HEK293T (cell line): ENCODE measurements around the gene LSS.

Experiments used
- ARNT ChIP-seq: fragments of 450-650 bp; IDR thresholded peaks from 2 replicates; pipeline ENCODE4 v1.6.1; 2017; ENCODE audit warnings: mild to moderate bottlenecking
- BHLHE40 ChIP-seq: fragments of 450-650 bp; IDR thresholded peaks from 2 replicates; pipeline ENCODE4 v1.6.1; 2016; ENCODE audit warnings: mild to moderate bottlenecking, moderate library complexity, borderline replicate concordance
- ELF4 ChIP-seq: fragments of 450-650 bp; IDR thresholded peaks from 2 replicates; pipeline ENCODE4 v1.6.1; 2017; ENCODE audit warnings: antibody characterized with exemption
- FOXM1 ChIP-seq: fragments of 450-650 bp; IDR thresholded peaks from 2 replicates; pipeline ENCODE4 v1.6.1; 2017; ENCODE audit warnings: mild to moderate bottlenecking, borderline replicate concordance
- LEF1 ChIP-seq: fragments of 450-650 bp; IDR thresholded peaks from 2 replicates; pipeline ENCODE4 v1.6.1; 2017; ENCODE audit warnings: mild to moderate bottlenecking, borderline replicate concordance
- NFRKB ChIP-seq: fragments of 450-650 bp; IDR thresholded peaks from 2 replicates; pipeline ENCODE4 v1.6.1; 2016; ENCODE audit warnings: mild to moderate bottlenecking, moderate library complexity
- SP1 ChIP-seq: fragments of 450-650 bp; IDR thresholded peaks from 2 replicates; pipeline ENCODE4 v1.6.1; 2017
- SUZ12 ChIP-seq: fragments of 450-650 bp; IDR thresholded peaks from 2 replicates; pipeline ENCODE4 v1.6.1; 2016; ENCODE audit warnings: mild to moderate bottlenecking

- no peak for TF ChIP-seq LEF1
- no peak for TF ChIP-seq FOXM1
- TF ChIP-seq SP1 = no peak
- TF ChIP-seq BHLHE40 = no peak
- no peak for TF ChIP-seq ELF4
- no peak for TF ChIP-seq NFRKB
- no peak for TF ChIP-seq ARNT
- no peak for TF ChIP-seq SUZ12
Observed at GRCh38 chr21:46229133-46229922, 754 bp upstream of the LSS start.
